ENCODE measurements around the gene AP1B1. TPM values are rescaled to one million over a fixed set of nuclear protein-coding genes. Genes with fewer than 3 reads are reported as not detected.

The AP1B1 gene
- total and polyA plus RNA-seq, 2 donors (not counting 1 experiment from before 2014, with no cell fraction given): 139 to 174 TPM

DNA sequence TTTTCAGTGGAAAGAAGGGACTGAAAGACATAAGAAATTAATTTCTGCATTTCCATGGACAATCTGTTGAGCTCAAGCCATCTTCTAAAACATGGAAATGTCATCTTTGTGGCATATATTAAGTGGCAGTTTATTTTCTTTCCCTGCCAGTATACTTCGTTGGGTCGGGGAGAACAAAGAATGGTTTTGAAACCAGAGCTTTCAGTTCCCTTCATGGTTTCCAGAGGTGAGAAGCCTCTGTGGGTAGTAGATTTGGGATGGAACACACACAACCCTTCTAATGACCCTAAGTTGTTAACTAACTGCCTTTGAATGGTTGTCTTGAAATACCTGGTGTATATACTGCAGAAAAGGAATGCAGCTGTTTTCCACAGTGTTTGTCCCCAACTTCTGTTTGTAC is 99.5 kb downstream of the AP1B1 start:
- DNase-seq (no peak), ATAC-seq (ENCODE audit: low read depth) (no peak)
- Mint-ChIP-seq H3K27me3 (no peaks in the 10 kb centered on the region), H3K4me1 (peaks cover 2% of the 10 kb centered on the region), H3K27ac (no peak overlapping the region), H3K9me3 (ENCODE audit: insufficient read depth) (no peaks in the 10 kb centered on the region), H3K4me3 (no peak overlapping the region)
- POLR2A ChIA-PET: no interaction called here
- Histone ChIP-seq H3K9me3 (ENCODE audit: control extremely low read depth in 1 of 3, control insufficient read depth in 2 of 3, insufficient read depth in 1 of 3, low read length in 2 of 3) (no peaks in the 10 kb centered on the region), H3K27me3 (replicated peaks in 1 of 4; ENCODE audit: control extremely low read depth in 1 of 4, control insufficient read depth in 3 of 4, insufficient read depth in 4 of 4, low read length in 3 of 4) (no peaks in the 10 kb centered on the region), H3K79me2 (ENCODE audit: control insufficient read depth, insufficient read depth, low read length) (peaks cover 21% of the 10 kb centered on the region), H3K36me3 (replicated peaks in 1 of 2; ENCODE audit: control extremely low read depth in 1 of 2, control insufficient read depth in 1 of 2, extremely low read depth in 1 of 2, insufficient read depth in 2 of 2, low read length in 1 of 2) (peaks cover 12 to 90% of the 10 kb centered on the region in 2 experiments), H3K9ac (ENCODE audit: low read length) (no peak overlapping the region), H3K27ac (ENCODE audit: low read length in 2 of 2) (no peak overlapping the region), H3K4me3 (ENCODE audit: control extremely low read depth in 1 of 5, extremely low read depth in 1 of 5, insufficient read depth in 1 of 5, low read depth in 2 of 5, low read length in 4 of 5) (no peak overlapping the region), H3K4me2 (replicated peaks; ENCODE audit: low read depth, low read length, poor library complexity, severe bottlenecking) (no peak overlapping the region), H3K4me1 (ENCODE audit: control insufficient read depth in 2 of 2, insufficient read depth in 2 of 2, low read length in 2 of 2) (no peaks in the 10 kb centered on the region), H4K20me1 (ENCODE audit: control insufficient read depth, insufficient read depth, low read length, poor library complexity, severe bottlenecking) (peaks cover 87% of the 10 kb centered on the region), H2AFZ (ENCODE audit: insufficient read depth, low read depth, low read length, poor library complexity, severe bottlenecking) (no peak overlapping the region)
- no CpG with 5 or more reads among the region's 2 CpGs for WGBS (ENCODE audit: insufficient coverage)
- TF ChIP-seq EZH2 (IDR thresholded peaks at IDR 0.05; ENCODE audit: borderline replicate concordance, insufficient read depth, low read depth, low read length, poor library complexity, severe bottlenecking): no peak
- TF ChIP-seq, protein P1, sequence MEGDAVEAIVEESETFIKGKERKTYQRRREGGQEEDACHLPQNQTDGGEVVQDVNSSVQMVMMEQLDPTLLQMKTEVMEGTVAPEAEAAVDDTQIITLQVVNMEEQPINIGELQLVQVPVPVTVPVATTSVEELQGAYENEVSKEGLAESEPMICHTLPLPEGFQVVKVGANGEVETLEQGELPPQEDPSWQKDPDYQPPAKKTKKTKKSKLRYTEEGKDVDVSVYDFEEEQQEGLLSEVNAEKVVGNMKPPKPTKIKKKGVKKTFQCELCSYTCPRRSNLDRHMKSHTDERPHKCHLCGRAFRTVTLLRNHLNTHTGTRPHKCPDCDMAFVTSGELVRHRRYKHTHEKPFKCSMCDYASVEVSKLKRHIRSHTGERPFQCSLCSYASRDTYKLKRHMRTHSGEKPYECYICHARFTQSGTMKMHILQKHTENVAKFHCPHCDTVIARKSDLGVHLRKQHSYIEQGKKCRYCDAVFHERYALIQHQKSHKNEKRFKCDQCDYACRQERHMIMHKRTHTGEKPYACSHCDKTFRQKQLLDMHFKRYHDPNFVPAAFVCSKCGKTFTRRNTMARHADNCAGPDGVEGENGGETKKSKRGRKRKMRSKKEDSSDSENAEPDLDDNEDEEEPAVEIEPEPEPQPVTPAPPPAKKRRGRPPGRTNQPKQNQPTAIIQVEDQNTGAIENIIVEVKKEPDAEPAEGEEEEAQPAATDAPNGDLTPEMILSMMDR (IDR thresholded peaks at IDR 0.05): no peak
- intact Hi-C loops (cut with micrococcal nuclease): no loop called here
- CTCF ChIA-PET: no interaction called here

DNA sequence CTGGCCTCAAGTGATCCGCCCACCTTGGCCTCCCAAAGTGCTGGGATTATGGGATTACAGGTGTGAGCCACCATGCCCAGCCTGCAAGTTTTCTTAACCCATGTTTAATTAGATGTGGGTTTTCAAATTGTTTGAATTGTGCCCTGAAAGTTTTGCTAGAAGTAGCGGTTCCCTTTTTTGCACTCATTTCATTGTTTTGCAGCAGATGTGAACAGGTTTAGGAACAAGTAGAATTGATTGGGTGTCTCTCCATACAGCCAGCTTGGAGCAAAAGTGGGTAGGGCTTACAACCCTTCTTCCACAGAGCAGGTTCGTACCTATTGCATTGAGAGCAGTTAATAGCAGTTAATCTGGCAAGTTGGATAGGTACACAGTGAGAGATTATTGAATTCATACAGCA is 104.2 kb downstream of the AP1B1 start:
- no peak overlapping the region for H3K4me3 Mint-ChIP-seq
- Histone ChIP-seq H3K4me1 (ENCODE audit: control insufficient read depth in 2 of 2, insufficient read depth in 2 of 2, low read length in 2 of 2) (no peaks in the 10 kb centered on the region), H3K4me2 (replicated peaks; ENCODE audit: low read depth, low read length, poor library complexity, severe bottlenecking) (no peak overlapping the region), H3K27me3 (replicated peaks in 1 of 4; ENCODE audit: control extremely low read depth in 1 of 4, control insufficient read depth in 3 of 4, insufficient read depth in 4 of 4, low read length in 3 of 4) (no peaks in the 10 kb centered on the region), H3K36me3 (replicated peaks in 1 of 2; ENCODE audit: control extremely low read depth in 1 of 2, control insufficient read depth in 1 of 2, extremely low read depth in 1 of 2, insufficient read depth in 2 of 2, low read length in 1 of 2) (peaks cover 12 to 76% of the 10 kb centered on the region in 2 experiments), H2AFZ (ENCODE audit: insufficient read depth, low read depth, low read length, poor library complexity, severe bottlenecking) (no peak overlapping the region), H4K20me1 (ENCODE audit: control insufficient read depth, insufficient read depth, low read length, poor library complexity, severe bottlenecking) (peaks cover 79% of the 10 kb centered on the region), H3K9ac (ENCODE audit: low read length) (no peak overlapping the region), H3K27ac (ENCODE audit: low read length in 2 of 2) (no peak overlapping the region), H3K4me3 (ENCODE audit: control extremely low read depth in 1 of 5, extremely low read depth in 1 of 5, insufficient read depth in 1 of 5, low read depth in 2 of 5, low read length in 4 of 5) (no peak overlapping the region), H3K79me2 (ENCODE audit: control insufficient read depth, insufficient read depth, low read length) (peaks cover 43% of the 10 kb centered on the region), H3K9me3 (ENCODE audit: control extremely low read depth in 1 of 3, control insufficient read depth in 2 of 3, insufficient read depth in 1 of 3, low read length in 2 of 3) (no peaks in the 10 kb centered on the region)
- intact Hi-C loops (cut with micrococcal nuclease): no loop called here
- TF ChIP-seq, protein P1 (IDR thresholded peaks at IDR 0.05): no peak
- no peak for TF ChIP-seq EZH2 (IDR thresholded peaks at IDR 0.05; ENCODE audit: borderline replicate concordance, insufficient read depth, low read depth, low read length, poor library complexity, severe bottlenecking)
- no peak overlapping the region for H3K27ac Mint-ChIP-seq
- H3K4me1 Mint-ChIP-seq: peaks cover 2% of the 10 kb centered on the region
- no peak for DNase-seq
- 100% methylated on average over 1 of the region's 3 CpGs for WGBS (ENCODE audit: insufficient coverage)
- ChIA-PET POLR2A (no interaction called here), CTCF (no interaction called here)
- H3K9me3 Mint-ChIP-seq (ENCODE audit: insufficient read depth): no peaks in the 10 kb centered on the region
- H3K27me3 Mint-ChIP-seq: no peaks in the 10 kb centered on the region
- no peak for ATAC-seq (ENCODE audit: low read depth)

Data from B cell (primary cell).